Heart right ventricle (tissue), 16 donors: ENCODE measurements around the gene IL37. TPM values are rescaled to one million over a fixed set of nuclear protein-coding genes. Genes with fewer than 3 reads are reported as not detected.
"Not testable (repeated sequence)": the region's sequence is repeated elsewhere in the genome, so short reads cannot be mapped to it uniquely, and the experiment has no call there.

Experiments
- ATAC-seq, 8 donors: fragments of 200-7000 bp; cut with Tn5 transposase; one replicate each; pipeline ENCODE4 v1.9.1; 2020; ENCODE audit warnings: mild to moderate bottlenecking in 8 of 8, moderate library complexity in 8 of 8, moderate number of reproducible peaks in 1 of 8
- DNase-seq, 2 donors: peaks; one replicate each; pipeline ENCODE4 v3.0.0-alpha.2; 2020
- H3K27ac ChIP-seq, 10 donors: fragments of 200-600 bp; sonication (generic) in 2 of 10; one replicate each; pipeline versions ENCODE4 v1.5.0 to v1.8.0; 2020 to 2022; ENCODE audit warnings: mild to moderate bottlenecking in 3 of 10
- H3K27me3 ChIP-seq, 7 donors: fragments of 200-600 bp; one replicate each; pipeline ENCODE4 v1.8.0; 2021 to 2022; ENCODE audit warnings: mild to moderate bottlenecking in 2 of 7
- H3K36me3 ChIP-seq, 9 donors: fragments of 200-600 bp; sonication (generic) in 1 of 9; one replicate each; pipeline versions ENCODE4 v1.5.0 to v1.8.0; 2020 to 2022; ENCODE audit warnings: mild to moderate bottlenecking in 2 of 9
- H3K4me1 ChIP-seq, 9 donors: fragments of 200-600 bp; sonication (generic) in 1 of 9; one replicate each; pipeline versions ENCODE4 v1.5.0 to v1.8.0; 2020 to 2022; ENCODE audit warnings: mild to moderate bottlenecking in 4 of 9
- H3K4me3 ChIP-seq, 10 donors: fragments of 200-600 bp; sonication (generic) in 2 of 10; one replicate each; pipeline versions ENCODE4 v1.5.0 to v1.8.0; 2020 to 2022; ENCODE audit warnings: mild to moderate bottlenecking in 7 of 10, moderate library complexity in 2 of 10
- H3K9me3 ChIP-seq, 11 donors: fragments of 200-600 bp in 10 of 11; sonication (generic) in 2 of 11; one replicate each; pipeline versions ENCODE4 v1.5.0 to v1.8.0; 2013 to 2022; ENCODE audit warnings: mild to moderate bottlenecking in 2 of 11, control low read depth in 1 of 11, moderate library complexity in 1 of 11
- CTCF ChIP-seq, 9 donors: fragments of 200-600 bp; sonication (generic) in 2 of 9; IDR thresholded peaks; one replicate each; pipeline versions ENCODE4 v1.5.0 to v1.8.0; 2021 to 2022; ENCODE audit warnings: antibody characterized with exemption in 9 of 9, mild to moderate bottlenecking in 5 of 9, moderate library complexity in 1 of 9
- WGBS, 2 donors: extraction: QIAGEN DNeasy Blood & Tissue Kit; methylation state at CpG; one replicate each; pipeline ENCODE4 v1.1.7; 2013; ENCODE audit warnings: inconsistent platforms in 1 of 2; 5-methylcytosine and 5-hydroxymethylcytosine counted together
- intact Hi-C, 10 donors: fragments of 100-400 bp; cut with DNase I; formaldehyde crosslinking; loops; one replicate each; pipeline versions ENCODE4 v1.11.1 to v1.14.2; 2022
- polyA plus RNA-seq, 2 donors: library from polyadenylated mRNA; stranded (reverse); fragments of 200-250 nt; gene quantifications; one replicate each; pipeline ENCODE4 v1.2.3, GENCODE V29; 2013
- total RNA-seq, 10 donors: library from RNA; stranded (reverse); fragmentation: NEBNext Ultra II Directional in 3 of 10; extraction: Animal tissue kit (Norgen Biotek cat#: 25700) in 3 of 10; gene quantifications; one replicate each; pipeline versions ENCODE4 v1.2.1 to v1.2.4, GENCODE V29; 2021 to 2023
- donor health status: Arrhythmogenic right ventricular cardiomyopathy.
- donor health status: ischemic (EF 13 %, LVEDD 7.1; RV severe dilation, severe dysfunction).
- donor health status: healthy with polysubstance abuse.
- donor health status: DM: no; HTN: yes; CAD: no.
- donor health status: DM: no; HTN: no; CAD: no.
- donor health status: ischemic (EF 25% LVEDD 6.9; RV normal size, moderate dysfunction).
- donor health status: ischemic (EF 25% LVEDD 5.7; RV mildly dilated, moderate dysfunction).
- donor health status: healthy.
- donor health status: DM: yes; HTN: yes; CAD: no.
- donor health status: Ischemic cardiomyopathy.
- donor health status: ischemic (EF 35%, LVEDD 5.7; RV mildly dilated, moderate dysfunction).
- donor health status: nonischemic (EF 11% LVEDD 7.7; RV severe dilation, severe dysfunction).
- donor health status: DM: yes; HTN: yes; CAD: no.
- donor health status: PGD.
- donor health status: ischemic (EF 29% LVEDD 5.4; RV normal size, mild dysfunction).
- donor health status: nonischemic (EF 23%, LVEDD 6.1; RV moderate dilation, normal function).

The IL37 gene
- total and polyA plus RNA-seq, 12 donors, result not detected

GRCh38 chr2:112907001-112907949 is 3.7 kb upstream of the IL37 start:
- Histone ChIP-seq H3K27me3 (peaks cover 0 to 20% (median 0%) of the 10 kb centered on the region in 7 donors), H3K4me1 (no peaks in the 10 kb centered on the region), H3K4me3 (no peak overlapping the region), H3K9me3 (no peaks in the 10 kb centered on the region), H3K36me3 (no peaks in the 10 kb centered on the region), H3K27ac (no peak overlapping the region)
- DNase-seq (no peak), ATAC-seq (no peak)
- intact Hi-C loops, result no loop called here
- WGBS, 2 donors, result 93 to 95% methylated on average over 12 of the region's 12 CpGs
- no peak for TF ChIP-seq CTCF (IDR thresholded peaks at IDR 0.05)

GRCh38 chr2:112908559-112908958 is 2.4 kb upstream of the IL37 start:
- intact Hi-C loops, H3K27ac ChIP-seq, H3K4me1 ChIP-seq, H3K36me3 ChIP-seq, H3K9me3 ChIP-seq, ATAC-seq, DNase-seq, H3K4me3 ChIP-seq: not testable (repeated sequence)
- WGBS, 2 donors, result 58 to 59% methylated on average over 2 of the region's 2 CpGs
- peaks cover 0 to 20% (median 0%) of the 10 kb centered on the region in 7 donors for H3K27me3 ChIP-seq

GRCh38 chr2:112910219-112910618 is 746 bp upstream of the IL37 start:
- intact Hi-C loops, result no loop called here
- H3K27me3 ChIP-seq, result peaks cover 0 to 14% (median 0%) of the 10 kb centered on the region in 7 donors
- no peak for TF ChIP-seq CTCF (IDR thresholded peaks at IDR 0.05)
- no peaks in the 10 kb centered on the region for H3K4me1 ChIP-seq
- no peak for ATAC-seq
- no peaks in the 10 kb centered on the region for H3K36me3 ChIP-seq
- no peak overlapping the region for H3K4me3 ChIP-seq
- no peak for DNase-seq
- no peaks in the 10 kb centered on the region for H3K9me3 ChIP-seq
- H3K27ac ChIP-seq, result no peak overlapping the region

GRCh38 chr2:112912403-112912802 is 1.4 kb downstream of the IL37 start:
- no peaks in the 10 kb centered on the region for H3K4me1 ChIP-seq
- peaks cover 0 to 12% (median 0%) of the 10 kb centered on the region in 7 donors for H3K27me3 ChIP-seq
- no peaks in the 10 kb centered on the region for H3K36me3 ChIP-seq
- WGBS, 2 donors, result 83 to 90% methylated on average over 4 of the region's 4 CpGs
- TF ChIP-seq CTCF (IDR thresholded peaks at IDR 0.05), result no peak
- DNase-seq (no peak), ATAC-seq (no peak)
- intact Hi-C loops, result no loop called here
- no peak overlapping the region for H3K4me3 ChIP-seq
- no peak overlapping the region for H3K27ac ChIP-seq
- H3K9me3 ChIP-seq, result no peaks in the 10 kb centered on the region
